GM12891 (cell line): Measurements from ENCODE around the gene QSOX2.

Source experiments
- DNase-seq: peaks from one replicate; pipeline ENCODE4 v3.0.0; 2011; ENCODE audit warnings: low spot score; ENCODE audit not compliant: insufficient read length
- FAIRE-seq: peaks from 2 replicates; lab custom pipeline; 2011; peaks lifted over from hg19 to GRCh38; lab: Jason Lieb, UNC
- PAX5 ChIP-seq: IDR thresholded peaks from 2 replicates; pipeline ENCODE4 v1.6.1; 2011; ENCODE audit warnings: low read length, moderate library complexity, mild to moderate bottlenecking; ENCODE audit not compliant: insufficient read depth, severe bottlenecking
- POLR2A ChIP-seq: IDR thresholded peaks from 2 replicates; pipeline ENCODE4 v1.6.1; 2011; ENCODE audit warnings: low read depth, low read length, control low read depth
- POLR2AphosphoS5 ChIP-seq: IDR thresholded peaks from 2 replicates; pipeline ENCODE4 v1.6.1; 2011; ENCODE audit warnings: low read depth, low read length, control low read depth
- POU2F2 ChIP-seq: IDR thresholded peaks from 2 replicates; pipeline ENCODE4 v1.6.1; 2011; ENCODE audit warnings: low read depth, mild to moderate bottlenecking, control low read depth, low read length, moderate library complexity
- SPI1 ChIP-seq: IDR thresholded peaks from 2 replicates; pipeline ENCODE4 v1.6.1; 2011; ENCODE audit warnings: low read depth, low read length, control low read depth
- TAF1 ChIP-seq: IDR thresholded peaks from 2 replicates; pipeline ENCODE4 v1.6.1; 2011; ENCODE audit warnings: low read depth, low read length, control low read depth

The QSOX2 gene

DNA sequence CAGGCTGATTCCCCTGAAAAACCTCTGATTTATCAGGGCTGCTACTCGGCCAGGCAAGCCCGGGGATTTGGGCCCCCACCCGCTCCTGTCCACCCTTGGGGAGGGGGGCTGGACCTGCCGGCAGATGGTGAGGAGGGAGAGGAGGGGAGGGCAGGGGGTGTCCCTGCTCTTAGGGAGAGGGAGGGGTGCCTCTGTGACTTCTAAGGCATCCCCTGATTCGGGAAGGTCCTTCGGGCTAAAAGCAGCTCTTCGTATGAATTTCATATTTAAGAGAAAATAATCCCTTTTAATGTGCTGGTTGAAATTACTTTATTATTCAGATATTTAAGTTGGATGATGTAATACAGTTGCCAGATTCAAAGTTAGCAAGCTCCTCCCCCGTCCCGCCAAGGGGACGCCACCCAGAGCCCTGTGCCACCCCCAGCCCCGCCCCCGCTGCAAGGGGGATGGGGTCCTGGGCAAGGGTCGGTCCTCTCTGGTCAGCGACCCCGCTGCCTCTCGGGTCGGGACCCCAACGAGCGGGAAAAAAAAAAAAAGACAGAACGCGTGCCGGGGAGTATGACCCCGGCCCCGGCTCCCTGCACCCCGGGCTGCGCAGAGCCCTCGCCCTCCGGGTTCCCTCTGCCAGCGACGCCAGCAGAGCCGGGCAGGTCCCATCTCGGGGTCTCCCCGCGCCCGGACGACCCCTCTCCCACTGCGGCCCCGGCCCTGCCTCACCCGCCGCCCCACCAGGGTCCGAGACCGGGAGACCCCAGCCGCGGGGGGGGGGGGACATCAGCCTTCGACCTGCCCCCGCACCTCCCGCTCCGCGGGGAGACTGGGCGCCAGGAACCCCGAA, 53.1 kb downstream of the QSOX2 start:
- no peak for DNase-seq
- FAIRE-seq: no peak
- TF ChIP-seq PAX5: no peak
- TF ChIP-seq SPI1: no peak
- TF ChIP-seq TAF1: no peak
- TF ChIP-seq POU2F2: no peak
- no peak for TF ChIP-seq POLR2AphosphoS5
- TF ChIP-seq POLR2A: no peak

DNA sequence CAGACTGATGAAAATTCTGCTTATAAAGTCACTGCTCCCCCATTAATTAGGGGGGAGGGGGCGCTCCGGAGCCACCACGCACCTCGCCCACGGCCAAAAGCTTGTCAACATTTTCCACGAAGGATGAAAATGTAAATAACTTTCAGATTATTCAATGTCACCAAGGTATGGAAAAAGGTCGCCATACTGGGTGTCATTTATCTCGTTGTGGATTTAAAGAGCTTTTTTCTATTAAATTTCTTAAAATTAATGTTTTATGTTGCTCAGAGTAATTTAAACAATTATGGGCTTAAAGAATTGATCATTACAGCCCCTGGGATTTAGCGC, 53.7 kb downstream of the QSOX2 start:
- DNase-seq: no peak
- FAIRE-seq: no peak
- no peak for TF ChIP-seq PAX5
- no peak for TF ChIP-seq TAF1
- no peak for TF ChIP-seq POLR2AphosphoS5
- TF ChIP-seq SPI1: no peak
- TF ChIP-seq POLR2A: no peak
- no peak for TF ChIP-seq POU2F2

DNA sequence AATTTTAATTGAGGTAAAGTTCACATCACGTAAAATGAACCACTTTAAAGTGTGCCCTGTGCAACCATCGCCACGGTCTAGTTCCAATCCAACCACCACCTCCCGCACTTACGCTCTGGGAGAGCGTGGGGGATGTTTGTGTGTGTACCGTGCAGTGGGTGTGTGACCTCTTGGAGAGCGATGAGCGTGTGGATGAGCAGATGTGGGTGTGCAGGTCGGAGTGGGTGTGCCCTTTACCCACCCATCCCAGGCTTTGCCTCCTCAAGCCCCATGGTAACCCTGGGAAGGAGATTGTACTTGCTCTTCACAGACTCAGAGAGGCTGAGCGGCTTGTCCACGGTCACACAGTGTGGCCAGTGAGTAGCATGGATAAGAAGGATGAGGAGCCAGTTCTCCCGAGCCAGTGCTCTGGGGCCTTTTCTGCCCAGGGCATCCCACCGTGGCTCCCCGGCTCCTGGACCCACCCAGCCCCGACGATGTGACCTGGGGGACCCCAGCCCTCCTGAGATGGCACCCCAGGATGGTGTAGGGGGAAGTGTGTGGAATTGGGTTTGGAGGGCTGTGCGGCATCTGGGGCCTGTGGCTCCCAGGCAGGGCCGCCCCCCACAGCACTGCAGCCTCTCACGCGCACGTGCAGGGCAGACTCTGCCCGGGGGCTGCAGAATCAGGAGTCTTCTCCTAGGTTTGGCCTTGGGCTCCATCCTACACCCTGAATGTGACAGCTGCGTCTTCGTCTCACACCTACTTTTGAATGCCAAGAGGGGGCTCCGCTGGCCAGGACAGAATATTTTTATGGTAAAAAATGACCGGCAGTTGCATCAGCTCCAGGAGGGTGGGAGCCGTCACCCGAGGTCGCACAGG, 54.3 kb downstream of the QSOX2 start:
- DNase-seq: no peak
- no peak for TF ChIP-seq TAF1
- FAIRE-seq: no peak

GRCh38 chr9:136190656-136191055, 55.0 kb downstream of the QSOX2 start:
- FAIRE-seq (no peak), DNase-seq (no peak)
- TF ChIP-seq PAX5 (no peak), POLR2A (no peak), SPI1 (no peak), POU2F2 (no peak), POLR2AphosphoS5 (no peak), TAF1 (no peak)

DNA sequence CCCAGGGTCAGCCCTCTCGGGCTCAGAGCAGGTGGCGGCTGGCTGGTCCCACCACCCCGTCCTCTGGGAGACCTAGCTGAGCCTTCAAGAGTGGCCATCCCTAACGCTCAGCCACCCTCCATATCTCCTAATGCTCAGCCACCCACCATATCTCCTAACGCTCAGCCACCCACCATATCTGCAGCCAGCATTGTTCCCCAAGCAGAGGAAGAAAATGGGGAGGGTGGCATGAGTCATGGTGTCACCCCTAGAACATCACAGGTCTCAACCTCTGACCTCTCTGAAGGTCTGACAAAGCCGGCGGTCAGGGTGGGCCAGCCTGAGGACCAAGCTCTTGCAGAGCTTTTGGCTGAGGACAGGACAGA, 55.4 kb downstream of the QSOX2 start:
- TF ChIP-seq POLR2AphosphoS5: no peak
- no peak for TF ChIP-seq TAF1
- no peak for TF ChIP-seq POU2F2
- no peak for TF ChIP-seq POLR2A
- TF ChIP-seq SPI1: no peak
- no peak for TF ChIP-seq PAX5
- FAIRE-seq: no peak
- no peak for DNase-seq

DNA sequence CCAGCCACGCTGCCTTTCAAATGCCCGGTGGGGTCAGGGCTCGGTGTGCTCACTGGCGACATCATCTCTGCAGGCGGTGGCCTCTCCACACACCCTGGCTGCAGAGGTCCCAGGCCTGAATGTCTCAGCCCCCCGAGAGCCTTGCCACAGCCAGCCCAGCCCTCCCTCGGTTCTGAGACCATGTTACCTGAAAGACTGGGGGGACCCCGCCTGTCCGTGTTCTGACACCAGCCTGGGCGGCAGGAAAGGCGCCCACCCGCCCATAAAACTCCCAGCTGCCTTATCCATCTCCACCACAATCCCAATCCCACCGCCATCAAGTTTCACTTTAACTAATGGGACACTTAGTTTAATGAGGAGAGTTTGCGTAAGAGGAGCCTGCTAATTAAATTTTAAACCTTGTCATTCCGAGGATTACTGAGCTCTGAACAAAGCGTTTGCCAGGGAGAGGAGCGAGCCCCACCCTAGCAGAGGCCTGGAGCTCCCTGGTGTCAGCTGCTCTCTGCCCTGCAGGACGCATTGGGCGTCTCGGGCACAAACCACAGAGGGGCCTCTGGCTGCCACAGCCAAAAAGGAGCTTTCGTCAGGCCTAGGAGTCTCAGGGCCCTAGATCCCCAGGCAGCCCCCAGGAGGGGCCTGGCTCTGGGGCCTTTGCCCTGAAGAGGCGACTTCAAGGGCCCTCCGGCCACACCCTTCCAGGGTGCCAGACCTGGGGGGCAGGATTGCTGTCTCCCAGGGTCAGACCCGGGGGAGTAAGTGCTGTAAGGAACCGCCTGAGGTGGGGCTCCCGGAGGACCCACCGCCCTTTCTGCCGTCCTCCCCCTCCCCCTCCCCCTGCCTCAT, 56.0 kb downstream of the QSOX2 start:
- FAIRE-seq (no peak), DNase-seq (no peak)
- TF ChIP-seq POU2F2 (no peak), PAX5 (no peak), TAF1 (no peak), SPI1 (no peak)

DNA sequence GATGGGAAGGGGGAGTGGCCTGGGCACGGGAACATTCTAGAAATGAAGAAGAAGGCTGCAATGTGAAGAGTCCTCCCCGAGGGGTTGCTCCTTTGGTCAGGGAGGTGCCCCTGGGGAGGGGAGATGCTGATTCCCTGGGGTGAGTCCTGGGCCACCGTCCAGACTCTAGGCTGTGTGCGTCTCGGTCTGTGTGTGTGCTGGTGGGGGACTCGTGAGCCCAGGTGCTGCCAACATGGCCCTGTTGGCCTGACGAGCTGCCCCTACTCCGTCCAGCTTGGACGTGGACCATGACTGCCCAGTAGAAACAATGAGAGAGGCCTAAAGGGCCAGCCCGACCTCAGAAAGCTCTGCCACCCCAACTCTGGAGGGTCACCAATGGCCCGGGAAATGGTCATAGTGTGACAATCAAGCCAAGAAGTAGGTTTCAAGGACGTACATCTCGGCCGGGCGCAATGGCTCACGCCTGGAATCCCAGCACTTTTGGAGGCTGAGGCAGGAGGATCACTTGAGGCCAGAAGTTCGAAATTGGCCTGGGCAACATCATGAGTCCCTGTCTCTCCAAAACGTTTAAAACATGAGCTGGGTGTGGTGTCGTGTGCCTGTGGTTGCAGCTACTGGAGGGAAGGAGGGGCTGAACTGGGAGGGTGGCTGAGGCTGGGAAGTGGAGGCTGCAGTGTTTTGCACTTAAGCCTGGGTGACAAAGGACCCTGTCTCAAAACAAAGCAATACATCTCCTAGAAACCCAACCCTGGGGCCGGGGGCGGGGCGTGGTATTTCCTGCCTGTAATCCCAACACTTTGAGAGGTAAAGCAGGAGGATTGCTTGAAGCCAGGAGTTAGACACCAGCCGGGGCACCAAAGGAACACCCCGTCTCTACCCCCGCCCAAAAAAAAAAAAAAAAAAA, 57.7 kb downstream of the QSOX2 start:
- no peak for FAIRE-seq

GRCh38 chr9:136187197-136187596, 58.4 kb downstream of the QSOX2 start:
- DNase-seq (no peak), FAIRE-seq (no peak)
- no peak for TF ChIP-seq POLR2AphosphoS5
- no peak for TF ChIP-seq SPI1
- TF ChIP-seq TAF1: no peak
- TF ChIP-seq POU2F2: no peak
- no peak for TF ChIP-seq PAX5
- TF ChIP-seq POLR2A: no peak

More for the DNA sequence above, 57.7 kb downstream of the QSOX2 start:
- TF ChIP-seq SPI1: no peak
- no peak for TF ChIP-seq POLR2AphosphoS5
- no peak for DNase-seq

- TF ChIP-seq POLR2A: no peak
- TF ChIP-seq PAX5: no peak
- no peak for TF ChIP-seq POLR2AphosphoS5
- TF ChIP-seq TAF1: no peak
- no peak for TF ChIP-seq POU2F2
- no peak for TF ChIP-seq SPI1
These were observed 59.2 kb downstream of the QSOX2 start for GRCh38 chr9:136186386-136186785.

More at GRCh38 chr9:136186386-136186785, 59.2 kb downstream of the QSOX2 start:
- DNase-seq: no peak
- no peak for FAIRE-seq
